GM12801 (cell line): ENCODE data around the gene IER5.

ENCODE experiments used
- CTCF ChIP-seq: IDR thresholded peaks from one replicate; pipeline ENCODE4 v1.5.1; 2011; ENCODE audit warnings: control low read depth; ENCODE audit not compliant: insufficient read length; ENCODE audit errors: extremely low read depth

IER5 gene

GRCh38 chr1:181101581-181102226 is 13.2 kb downstream of the IER5 start:
- TF ChIP-seq CTCF = no peak

- TF ChIP-seq CTCF = no peak
These were observed 14.3 kb downstream of the IER5 start for GRCh38 chr1:181102841-181103240.

GRCh38 chr1:181103399-181103798 is 14.9 kb downstream of the IER5 start:
- no peak for TF ChIP-seq CTCF

GRCh38 chr1:181104042-181104789 is 15.7 kb downstream of the IER5 start:
- no peak for TF ChIP-seq CTCF

GRCh38 chr1:181104790-181105133 is 16.3 kb downstream of the IER5 start:
- no peak for TF ChIP-seq CTCF

- TF ChIP-seq CTCF = no peak
These were observed 16.9 kb downstream of the IER5 start for GRCh38 chr1:181105134-181106021.

- no peak for TF ChIP-seq CTCF
These were observed 17.5 kb downstream of the IER5 start for GRCh38 chr1:181106022-181106312.
